Measurements from ENCODE around the gene RCAN1.

GRCh38 chr21:34589511-34590282, 25.2 kb downstream of the RCAN1 start:
- TF ChIP-seq, protein P1, sequence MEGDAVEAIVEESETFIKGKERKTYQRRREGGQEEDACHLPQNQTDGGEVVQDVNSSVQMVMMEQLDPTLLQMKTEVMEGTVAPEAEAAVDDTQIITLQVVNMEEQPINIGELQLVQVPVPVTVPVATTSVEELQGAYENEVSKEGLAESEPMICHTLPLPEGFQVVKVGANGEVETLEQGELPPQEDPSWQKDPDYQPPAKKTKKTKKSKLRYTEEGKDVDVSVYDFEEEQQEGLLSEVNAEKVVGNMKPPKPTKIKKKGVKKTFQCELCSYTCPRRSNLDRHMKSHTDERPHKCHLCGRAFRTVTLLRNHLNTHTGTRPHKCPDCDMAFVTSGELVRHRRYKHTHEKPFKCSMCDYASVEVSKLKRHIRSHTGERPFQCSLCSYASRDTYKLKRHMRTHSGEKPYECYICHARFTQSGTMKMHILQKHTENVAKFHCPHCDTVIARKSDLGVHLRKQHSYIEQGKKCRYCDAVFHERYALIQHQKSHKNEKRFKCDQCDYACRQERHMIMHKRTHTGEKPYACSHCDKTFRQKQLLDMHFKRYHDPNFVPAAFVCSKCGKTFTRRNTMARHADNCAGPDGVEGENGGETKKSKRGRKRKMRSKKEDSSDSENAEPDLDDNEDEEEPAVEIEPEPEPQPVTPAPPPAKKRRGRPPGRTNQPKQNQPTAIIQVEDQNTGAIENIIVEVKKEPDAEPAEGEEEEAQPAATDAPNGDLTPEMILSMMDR (IDR thresholded peaks at IDR 0.05; ENCODE audit: low read depth, low read length): no peak
- TF ChIP-seq MAX (IDR thresholded peaks at IDR 0.05; ENCODE audit: low read depth, low read length): no peak

All from NB4 (cell line).